Measurements from ENCODE around the gene NRBF2.

The NRBF2 gene

DNA sequence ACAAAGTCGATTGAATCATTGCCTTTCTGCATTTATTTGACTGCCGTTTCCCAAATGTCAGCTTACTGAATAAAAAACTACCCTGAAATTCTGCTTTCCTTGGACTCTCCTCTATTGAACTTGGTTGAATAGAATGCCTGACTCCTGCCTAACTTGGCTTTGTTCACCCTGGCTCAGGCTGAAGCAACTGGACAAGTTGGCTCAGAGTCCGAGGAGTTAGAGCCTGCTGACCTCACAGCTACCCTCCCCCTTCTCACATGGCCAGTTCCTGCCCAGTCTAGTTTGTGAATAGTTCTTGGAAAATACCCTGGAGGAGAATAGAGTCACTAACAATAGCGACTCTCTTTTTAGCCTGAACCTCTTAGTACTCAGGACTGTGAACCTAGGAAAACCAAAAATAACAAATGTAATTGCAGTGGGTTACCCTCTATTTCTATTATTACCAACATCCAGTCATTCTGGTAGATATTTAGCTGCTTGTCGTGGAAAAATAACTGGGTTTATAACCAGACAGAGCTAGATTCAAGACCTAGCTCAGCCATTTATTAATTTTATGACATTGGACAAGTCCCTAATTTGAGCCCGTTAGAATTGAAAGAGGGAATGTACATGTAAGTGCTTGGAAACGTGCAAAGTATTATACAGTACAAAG is 17.3 kb upstream of the NRBF2 start:
- no peak overlapping the region for H3K27ac ChIP-seq (ENCODE audit: low read length)
- H3K4me3 ChIP-seq (ENCODE audit: low read depth in 1 of 2, low read length in 2 of 2) = no peak overlapping the region
- no peaks in the 10 kb centered on the region for H3K79me2 ChIP-seq (ENCODE audit: insufficient read depth, low read length)
- H3K4me1 ChIP-seq (ENCODE audit: insufficient read depth, low read length) = no peaks in the 10 kb centered on the region
- H4K20me1 ChIP-seq (ENCODE audit: insufficient read depth, low read length) = no peaks in the 10 kb centered on the region
- no peak overlapping the region for H3K9ac ChIP-seq (ENCODE audit: low read depth, low read length)
- no peaks in the 10 kb centered on the region for H3K27me3 ChIP-seq (ENCODE audit: insufficient read depth, low read length, poor library complexity)
- ATAC-seq (ENCODE audit: insufficient read depth, low read depth) (no peak), DNase-seq (no peak)
- no peaks in the 10 kb centered on the region for H3K9me3 ChIP-seq (ENCODE audit: insufficient read depth, low read length, severe bottlenecking)
- no peaks in the 10 kb centered on the region for H3K36me3 ChIP-seq (ENCODE audit: insufficient read depth, low read length)
- TF ChIP-seq, protein P1, sequence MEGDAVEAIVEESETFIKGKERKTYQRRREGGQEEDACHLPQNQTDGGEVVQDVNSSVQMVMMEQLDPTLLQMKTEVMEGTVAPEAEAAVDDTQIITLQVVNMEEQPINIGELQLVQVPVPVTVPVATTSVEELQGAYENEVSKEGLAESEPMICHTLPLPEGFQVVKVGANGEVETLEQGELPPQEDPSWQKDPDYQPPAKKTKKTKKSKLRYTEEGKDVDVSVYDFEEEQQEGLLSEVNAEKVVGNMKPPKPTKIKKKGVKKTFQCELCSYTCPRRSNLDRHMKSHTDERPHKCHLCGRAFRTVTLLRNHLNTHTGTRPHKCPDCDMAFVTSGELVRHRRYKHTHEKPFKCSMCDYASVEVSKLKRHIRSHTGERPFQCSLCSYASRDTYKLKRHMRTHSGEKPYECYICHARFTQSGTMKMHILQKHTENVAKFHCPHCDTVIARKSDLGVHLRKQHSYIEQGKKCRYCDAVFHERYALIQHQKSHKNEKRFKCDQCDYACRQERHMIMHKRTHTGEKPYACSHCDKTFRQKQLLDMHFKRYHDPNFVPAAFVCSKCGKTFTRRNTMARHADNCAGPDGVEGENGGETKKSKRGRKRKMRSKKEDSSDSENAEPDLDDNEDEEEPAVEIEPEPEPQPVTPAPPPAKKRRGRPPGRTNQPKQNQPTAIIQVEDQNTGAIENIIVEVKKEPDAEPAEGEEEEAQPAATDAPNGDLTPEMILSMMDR (IDR thresholded peaks at IDR 0.05; ENCODE audit: borderline replicate concordance, extremely low read depth, low read length, poor library complexity, severe bottlenecking) = no peak
- no peak for TF ChIP-seq EZH2 (IDR thresholded peaks at IDR 0.05; ENCODE audit: borderline replicate concordance, low read depth, low read length, severe bottlenecking)
- H2AFZ ChIP-seq (ENCODE audit: low read depth, low read length) = no peak overlapping the region
- H3K4me2 ChIP-seq (ENCODE audit: insufficient read depth, low read length) = no peak overlapping the region

DNA sequence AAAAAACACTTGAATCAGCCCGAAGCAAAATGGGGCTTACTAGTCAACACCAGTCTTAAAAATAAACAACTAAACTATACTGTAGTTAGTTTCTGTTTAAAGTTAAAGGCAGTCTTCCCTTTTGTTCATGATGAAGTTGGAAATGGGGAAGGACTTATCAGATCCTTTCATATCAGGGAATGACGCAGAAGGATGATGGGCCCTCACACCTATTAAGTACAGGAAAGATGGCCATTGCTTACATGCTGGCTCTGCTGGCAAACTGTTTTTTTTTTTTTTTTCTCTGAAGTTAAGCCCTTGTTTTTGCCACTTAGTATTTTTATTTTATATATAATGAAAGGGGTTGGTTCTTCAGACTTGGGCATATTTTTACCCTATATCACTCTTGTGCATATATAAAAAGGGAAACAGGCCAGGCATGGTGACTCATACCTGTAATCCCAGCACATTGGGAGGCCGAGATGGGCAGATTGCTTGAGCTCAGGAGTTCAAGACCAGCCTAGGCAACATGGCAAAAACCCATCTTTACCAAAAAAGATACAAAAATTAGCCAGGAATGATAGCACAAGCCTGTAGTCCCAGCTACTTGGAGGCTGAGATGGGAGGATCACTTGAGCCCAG is 16.6 kb upstream of the NRBF2 start:
- Histone ChIP-seq H3K4me3 (ENCODE audit: low read depth in 1 of 2, low read length in 2 of 2) (no peak overlapping the region), H2AFZ (ENCODE audit: low read depth, low read length) (no peak overlapping the region)

GRCh38 chr10:63119041-63119440 is 14.1 kb upstream of the NRBF2 start:
- no peaks in the 10 kb centered on the region for H3K79me2 ChIP-seq (ENCODE audit: insufficient read depth, low read length)
- H3K27me3 ChIP-seq (ENCODE audit: insufficient read depth, low read length, poor library complexity) = no peaks in the 10 kb centered on the region
- TF ChIP-seq, protein P1 (IDR thresholded peaks at IDR 0.05; ENCODE audit: borderline replicate concordance, extremely low read depth, low read length, poor library complexity, severe bottlenecking) = no peak
- DNase-seq = no peak
- no peak overlapping the region for H3K4me2 ChIP-seq (ENCODE audit: insufficient read depth, low read length)
- no peaks in the 10 kb centered on the region for H4K20me1 ChIP-seq (ENCODE audit: insufficient read depth, low read length)
- no peak for ATAC-seq (ENCODE audit: insufficient read depth, low read depth)
- no peak overlapping the region for H3K4me3 ChIP-seq (ENCODE audit: low read depth in 1 of 2, low read length in 2 of 2)
- H3K9ac ChIP-seq (ENCODE audit: low read depth, low read length) = no peak overlapping the region
- H2AFZ ChIP-seq (ENCODE audit: low read depth, low read length) = no peak overlapping the region
- no peaks in the 10 kb centered on the region for H3K4me1 ChIP-seq (ENCODE audit: insufficient read depth, low read length)
- no peaks in the 10 kb centered on the region for H3K36me3 ChIP-seq (ENCODE audit: insufficient read depth, low read length)
- H3K27ac ChIP-seq (ENCODE audit: low read length) = no peak overlapping the region
- no peaks in the 10 kb centered on the region for H3K9me3 ChIP-seq (ENCODE audit: insufficient read depth, low read length, severe bottlenecking)

More for the DNA sequence above, 16.6 kb upstream of the NRBF2 start:
- no peaks in the 10 kb centered on the region for H3K36me3 ChIP-seq (ENCODE audit: insufficient read depth, low read length)
- H3K4me2 ChIP-seq (ENCODE audit: insufficient read depth, low read length) = no peak overlapping the region
- H3K9me3 ChIP-seq (ENCODE audit: insufficient read depth, low read length, severe bottlenecking) = no peaks in the 10 kb centered on the region
- no peaks in the 10 kb centered on the region for H3K4me1 ChIP-seq (ENCODE audit: insufficient read depth, low read length)
- TF ChIP-seq, protein P1 (IDR thresholded peaks at IDR 0.05; ENCODE audit: borderline replicate concordance, extremely low read depth, low read length, poor library complexity, severe bottlenecking) = no peak
- TF ChIP-seq EZH2 (IDR thresholded peaks at IDR 0.05; ENCODE audit: borderline replicate concordance, low read depth, low read length, severe bottlenecking) = no peak
- H3K79me2 ChIP-seq (ENCODE audit: insufficient read depth, low read length) = no peaks in the 10 kb centered on the region
- no peak overlapping the region for H3K27ac ChIP-seq (ENCODE audit: low read length)
- no peak overlapping the region for H3K9ac ChIP-seq (ENCODE audit: low read depth, low read length)
- ATAC-seq (ENCODE audit: insufficient read depth, low read depth) = no peak
- H4K20me1 ChIP-seq (ENCODE audit: insufficient read depth, low read length) = no peaks in the 10 kb centered on the region
- H3K27me3 ChIP-seq (ENCODE audit: insufficient read depth, low read length, poor library complexity) = no peaks in the 10 kb centered on the region
- no peak for DNase-seq
